PC-3 (cell line): ENCODE measurements around the gene LIMK1. TPM values are rescaled to one million over a fixed set of nuclear protein-coding genes. Genes with fewer than 3 reads are reported as not detected.

ENCODE experiments used
- ATAC-seq: fragments of 200-7000 bp; cut with Tn5 transposase; 2 replicates; pipeline ENCODE4 v1.9.1; 2020; ENCODE audit warnings: mild to moderate bottlenecking, moderate library complexity
- BruUV-seq: library from RNA; stranded (reverse); fragments of 400-500 nt; replicated peaks from 2 replicates; lab custom pipeline; 2021; lab: Mats Ljungman, UMichigan
- CTCF ChIA-PET: fragments of 300-600 bp; sonication (Branson Sonifier 250); formaldehyde crosslinking; loops from one replicate; lab custom pipeline; 2022; ENCODE audit warnings: antibody characterized with exemption; lab: Charles Lee
- POLR2A ChIA-PET: fragments of 300-600 bp; sonication (Branson Sonifier 250); formaldehyde crosslinking; loops from one replicate; lab custom pipeline; 2022; ENCODE audit warnings: antibody characterized with exemption; ENCODE audit not compliant: unreplicated experiment; lab: Charles Lee
- DNase-seq: peaks from one replicate; pipeline ENCODE4 v3.0.0-alpha.2; 2015
- H2AFZ ChIP-seq: fragments of 300-600 bp; sonication (generic); 2 replicates; pipeline ENCODE4 v1.6.0; 2016; ENCODE audit warnings: antibody characterized with exemption, low read length
- H3F3A ChIP-seq: fragments of 300-600 bp; sonication (generic); one replicate; pipeline ENCODE4 v1.6.0; 2017; ENCODE audit warnings: antibody characterized with exemption, low read length, control low read depth, mild to moderate bottlenecking; ENCODE audit not compliant: unreplicated experiment
- H3K27ac ChIP-seq: fragments of 300-600 bp; sonication (generic); 2 replicates; pipeline ENCODE4 v1.5.1; 2016; ENCODE audit warnings: mild to moderate bottlenecking, low read length
- H3K27me3 ChIP-seq: fragments of 300-600 bp; sonication (generic); 2 replicates; pipeline ENCODE4 v1.6.1; 2016; ENCODE audit warnings: low read length, mixed read lengths
- H3K36me3 ChIP-seq: fragments of 300-600 bp; sonication (generic); 2 replicates; pipeline ENCODE4 v1.6.1; 2016; ENCODE audit warnings: low read depth, mixed run types, low read length, mixed read lengths
- H3K4me1 ChIP-seq: fragments of 300-600 bp; sonication (generic); 2 replicates; pipeline ENCODE4 v1.5.1; 2016; ENCODE audit warnings: low read length; ENCODE audit not compliant: insufficient read depth
- H3K4me2 ChIP-seq: fragments of 300-600 bp; sonication (generic); 2 replicates; pipeline ENCODE4 v1.6.0; 2016; ENCODE audit warnings: low read length
- H3K4me3 ChIP-seq: fragments of 300-600 bp; sonication (generic); 2 replicates; pipeline ENCODE4 v1.5.1; 2016; ENCODE audit warnings: mild to moderate bottlenecking, low read length, mixed read lengths
- H3K79me2 ChIP-seq: fragments of 300-600 bp; sonication (generic); 2 replicates; pipeline ENCODE4 v1.6.1; 2017; ENCODE audit warnings: low read length, mixed read lengths
- H3K9ac ChIP-seq: fragments of 300-600 bp; sonication (generic); 2 replicates; pipeline ENCODE4 v1.6.0; 2016; ENCODE audit warnings: mild to moderate bottlenecking, low read length
- H3K9me2 ChIP-seq: fragments of 300-600 bp; sonication (generic); replicated peaks from 2 replicates; pipeline ENCODE4 v1.6.1; 2016; ENCODE audit warnings: mixed run types, low read length, mixed read lengths
- H3K9me3 ChIP-seq: fragments of 300-600 bp; sonication (generic); 2 replicates; pipeline ENCODE4 v1.6.1; 2016; ENCODE audit warnings: low read length, mixed read lengths
- H4K20me1 ChIP-seq: fragments of 300-600 bp; sonication (generic); 2 replicates; pipeline ENCODE4 v1.6.1; 2016; ENCODE audit warnings: low read length, mixed read lengths
- CTCF ChIP-seq: fragments of 300-600 bp; sonication (generic); conservative IDR thresholded peaks from 2 replicates; pipeline ENCODE4 v1.5.1; 2017; ENCODE audit warnings: antibody characterized with exemption, low read depth, mild to moderate bottlenecking, low read length
- EZH2 ChIP-seq: fragments of 300-600 bp; sonication (generic); IDR thresholded peaks from one replicate; pipeline ENCODE4 v1.6.1; 2017; ENCODE audit warnings: antibody characterized with exemption, mild to moderate bottlenecking, low read length; ENCODE audit not compliant: unreplicated experiment
- EZH2phosphoT487 ChIP-seq: fragments of 300-600 bp; sonication (generic); IDR thresholded peaks from 2 replicates; pipeline ENCODE4 v1.6.1; 2018; ENCODE audit warnings: mild to moderate bottlenecking, antibody characterized with exemption, low read length, borderline replicate concordance
- intact Hi-C: fragments of 100-400 bp; cut with micrococcal nuclease; formaldehyde crosslinking; loops from 2 replicates; pipeline ENCODE4 v1.9.0; 2023
- total RNA-seq: library from RNA; depleted of rRNA; stranded (reverse); fragments of >200 nt; gene quantifications from 2 replicates; pipeline ENCODE4 v1.2.3, GENCODE V29; 2014

Gene LIMK1
- total RNA-seq, 1 experiment from 2014 or later = 40.3 TPM

- peaks cover 3% of the 10 kb centered on the region; the same call in 1 of the 2 replicates for H3K36me3 ChIP-seq
- no peak overlapping the region for H3K9ac ChIP-seq
- intact Hi-C loops = no loop called here
- peaks cover 18% of the 10 kb centered on the region for H3K4me1 ChIP-seq
- H4K20me1 ChIP-seq = no peaks in the 10 kb centered on the region
- H3F3A ChIP-seq = no peaks in the 10 kb centered on the region
- ChIA-PET POLR2A (no interaction called here), CTCF (no interaction called here)
- no peak for TF ChIP-seq EZH2phosphoT487
- TF ChIP-seq CTCF = no peak
- no peak for TF ChIP-seq EZH2
- no peaks in the 10 kb centered on the region for H3K9me2 ChIP-seq
- no peaks in the 10 kb centered on the region for H3K79me2 ChIP-seq
- no peak overlapping the region for H3K4me2 ChIP-seq
- ATAC-seq (no peak), DNase-seq (no peak)
- no peak overlapping the region for H3K4me3 ChIP-seq
- no peak overlapping the region for H3K27ac ChIP-seq
- no peaks in the 10 kb centered on the region for H3K27me3 ChIP-seq
- no TSS peak for BruUV-seq
- no peaks in the 10 kb centered on the region for H3K9me3 ChIP-seq
- no peak overlapping the region for H2AFZ ChIP-seq
These were observed 22.4 kb downstream of the LIMK1 start for GRCh38 chr7:74105992-74106391.

- no TSS peak for BruUV-seq
- Histone ChIP-seq H4K20me1 (no peaks in the 10 kb centered on the region), H3K4me1 (peaks cover 18% of the 10 kb centered on the region), H3K4me3 (no peak overlapping the region), H2AFZ (no peak overlapping the region), H3K36me3 (peaks cover 9% of the 10 kb centered on the region; the same call in 1 of the 2 replicates), H3K9me3 (no peaks in the 10 kb centered on the region), H3K9me2 (no peaks in the 10 kb centered on the region), H3K9ac (no peak overlapping the region), H3K27me3 (no peaks in the 10 kb centered on the region), H3K79me2 (no peaks in the 10 kb centered on the region), H3K4me2 (no peak overlapping the region), H3F3A (no peaks in the 10 kb centered on the region), H3K27ac (no peak overlapping the region)
- POLR2A ChIA-PET = no interaction called here
- ATAC-seq (no peak), DNase-seq (no peak)
- intact Hi-C loops = no loop called here
- CTCF ChIA-PET = no interaction called here
- TF ChIP-seq EZH2phosphoT487 = no peak
- no peak for TF ChIP-seq EZH2
- no peak for TF ChIP-seq CTCF
These were observed 23.2 kb downstream of the LIMK1 start for GRCh38 chr7:74106846-74107245.

- no peak overlapping the region for H3K4me2 ChIP-seq
- no peaks in the 10 kb centered on the region for H3K9me2 ChIP-seq
- intact Hi-C loops = no loop called here
- H3K9me3 ChIP-seq = no peaks in the 10 kb centered on the region
- H3K4me1 ChIP-seq = no peaks in the 10 kb centered on the region
- H3F3A ChIP-seq = no peaks in the 10 kb centered on the region
- H3K36me3 ChIP-seq = peaks cover 6% of the 10 kb centered on the region; the same call in 1 of the 2 replicates
- H3K27ac ChIP-seq = no peak overlapping the region
- no peak overlapping the region for H3K4me3 ChIP-seq
- ATAC-seq (no peak), DNase-seq (no peak)
- no peak overlapping the region for H3K9ac ChIP-seq
- CTCF ChIA-PET = no interaction called here
- TF ChIP-seq EZH2 (no peak), EZH2phosphoT487 (no peak), CTCF (peak; percentile 35; the same call in 1 of the 2 replicates)
- BruUV-seq = no TSS peak
- no peaks in the 10 kb centered on the region for H3K79me2 ChIP-seq
- POLR2A ChIA-PET = no interaction called here
- H3K27me3 ChIP-seq = no peaks in the 10 kb centered on the region
- H4K20me1 ChIP-seq = no peaks in the 10 kb centered on the region
- H2AFZ ChIP-seq = no peak overlapping the region
These were observed 31.7 kb downstream of the LIMK1 start for GRCh38 chr7:74115326-74115725.
